Measurements from ENCODE around the gene CHAC1. TPM values are rescaled to one million over a fixed set of nuclear protein-coding genes. Genes with fewer than 3 reads are reported as not detected.
A peak's percentile ranks its signal among the peaks of the same experiment; 100 is the strongest.

The CHAC1 gene
- total RNA-seq, 1 experiment from 2014 or later = 48.7 TPM

- Histone ChIP-seq H2BK20ac (ENCODE audit: low read depth, low read length, poor library complexity, severe bottlenecking) (no peak overlapping the region), H3K9ac (ENCODE audit: extremely low read depth, insufficient read length, low read length) (no peak overlapping the region), H3K4me1 (ENCODE audit: insufficient read depth, low read length) (no peaks in the 10 kb centered on the region), H3K18ac (ENCODE audit: insufficient read length, low read depth, low read length) (no peak overlapping the region), H3K9me3 (ENCODE audit: control insufficient read depth, low read depth, low read length) (no peaks in the 10 kb centered on the region), H3K79me2 (ENCODE audit: insufficient read depth, low read length) (no peaks in the 10 kb centered on the region), H3K79me1 (ENCODE audit: insufficient read depth, low read depth, low read length, poor library complexity, severe bottlenecking) (no peaks in the 10 kb centered on the region), H2BK5ac (ENCODE audit: insufficient read length, low read length) (no peak overlapping the region), H3K4ac (ENCODE audit: low read depth, low read length) (no peak overlapping the region), H3T11ph (ENCODE audit: low read length) (no peak overlapping the region), H3K4me2 (ENCODE audit: insufficient read depth, insufficient read length, low read length) (no peak overlapping the region), H4K8ac (replicated peaks; ENCODE audit: insufficient read length, low read depth, low read length) (no peak overlapping the region), H3K27ac (ENCODE audit: insufficient read length, low read depth, low read length) (no peak overlapping the region), H3K23ac (ENCODE audit: insufficient read length, low read depth, low read length) (no peak overlapping the region), H2BK15ac (ENCODE audit: low read depth, low read length) (no peak overlapping the region), H3K27me3 (ENCODE audit: insufficient read depth, low read length) (no peaks in the 10 kb centered on the region), H4K5ac (ENCODE audit: insufficient read length, low read depth, low read length) (no peak overlapping the region), H2BK120ac (ENCODE audit: low read depth, low read length, poor library complexity, severe bottlenecking) (no peak overlapping the region), H3K23me2 (ENCODE audit: insufficient read length, low read depth, low read length, poor library complexity, severe bottlenecking) (no peaks in the 10 kb centered on the region), H4K20me1 (ENCODE audit: control insufficient read depth, insufficient read depth, insufficient read length) (no peaks in the 10 kb centered on the region), H3K56ac (ENCODE audit: insufficient read length, low read depth, low read length) (no peak overlapping the region), H2BK12ac (ENCODE audit: insufficient read length, low read depth, low read length) (no peak overlapping the region), H2AFZ (ENCODE audit: low read length) (no peak overlapping the region), H4K91ac (ENCODE audit: insufficient read length, low read depth, low read length) (no peak overlapping the region), H2AK5ac (ENCODE audit: insufficient read length, low read length) (no peak overlapping the region), H3K14ac (ENCODE audit: insufficient read depth, low read length) (peak overlapping the region; percentile 61; the same call in 1 of the 2 replicates)
- Mint-ChIP-seq H3K36me3 (ENCODE audit: insufficient read depth in 1 of 3, low read depth in 3 of 3) (no peaks in the 10 kb centered on the region; a peak in 1 of 7 replicates), H3K9me3 (no peaks in the 10 kb centered on the region), H3K4me3 (no peak overlapping the region), H3K4me1 (peaks cover 22 to 39% of the 10 kb centered on the region in 2 experiments), H3K27me3 (ENCODE audit: low read depth) (peaks cover 27% of the 10 kb centered on the region), H3K27ac (no peak overlapping the region)
- no CpG with 5 or more reads among the region's 6 CpGs for WGBS (ENCODE audit: extremely low coverage, insufficient read length, low lambda C conversion rate)
- TF ChIP-seq, protein P1, sequence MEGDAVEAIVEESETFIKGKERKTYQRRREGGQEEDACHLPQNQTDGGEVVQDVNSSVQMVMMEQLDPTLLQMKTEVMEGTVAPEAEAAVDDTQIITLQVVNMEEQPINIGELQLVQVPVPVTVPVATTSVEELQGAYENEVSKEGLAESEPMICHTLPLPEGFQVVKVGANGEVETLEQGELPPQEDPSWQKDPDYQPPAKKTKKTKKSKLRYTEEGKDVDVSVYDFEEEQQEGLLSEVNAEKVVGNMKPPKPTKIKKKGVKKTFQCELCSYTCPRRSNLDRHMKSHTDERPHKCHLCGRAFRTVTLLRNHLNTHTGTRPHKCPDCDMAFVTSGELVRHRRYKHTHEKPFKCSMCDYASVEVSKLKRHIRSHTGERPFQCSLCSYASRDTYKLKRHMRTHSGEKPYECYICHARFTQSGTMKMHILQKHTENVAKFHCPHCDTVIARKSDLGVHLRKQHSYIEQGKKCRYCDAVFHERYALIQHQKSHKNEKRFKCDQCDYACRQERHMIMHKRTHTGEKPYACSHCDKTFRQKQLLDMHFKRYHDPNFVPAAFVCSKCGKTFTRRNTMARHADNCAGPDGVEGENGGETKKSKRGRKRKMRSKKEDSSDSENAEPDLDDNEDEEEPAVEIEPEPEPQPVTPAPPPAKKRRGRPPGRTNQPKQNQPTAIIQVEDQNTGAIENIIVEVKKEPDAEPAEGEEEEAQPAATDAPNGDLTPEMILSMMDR (conservative IDR thresholded peaks at IDR 0.05) = no peak
- DNase-seq = no peak
These were observed 40.8 kb upstream of the CHAC1 start for GRCh38 chr15:40912478-40912877.

Measured in H9 (cell line).